ENCODE data around the gene SAMM50.

SAMM50 gene

DNA sequence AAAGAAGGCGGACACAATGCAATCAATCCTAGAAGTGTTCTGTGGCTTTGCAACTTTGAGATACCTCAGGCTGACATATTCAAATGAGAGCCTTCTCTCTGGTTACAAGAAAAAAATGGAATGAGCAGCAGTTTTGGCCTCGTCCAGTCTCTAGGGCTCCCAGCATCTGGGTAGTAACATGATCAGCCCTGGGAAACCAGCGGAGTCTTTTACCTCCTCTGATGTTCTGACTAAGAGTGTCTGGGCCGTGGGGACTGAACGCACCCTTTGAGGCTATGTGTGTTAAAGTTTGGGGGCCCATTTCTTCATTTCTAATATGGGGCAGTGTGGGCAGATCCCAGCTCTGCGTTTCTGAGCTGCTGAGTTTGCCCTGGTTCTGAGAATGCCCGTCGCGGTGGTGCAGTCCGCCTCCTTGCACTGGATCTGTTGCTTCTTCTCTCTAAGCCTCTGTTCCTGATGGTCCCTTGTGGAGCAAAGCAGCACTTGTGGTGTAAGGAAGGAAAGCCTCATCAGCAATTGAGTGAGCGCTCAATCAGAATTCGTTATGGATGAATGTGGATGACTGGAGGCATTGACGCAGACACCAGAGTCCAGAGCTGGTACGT is 77.0 kb downstream of the SAMM50 start:
- Histone ChIP-seq H3K4me1 (ENCODE audit: control insufficient read depth, insufficient read depth, low read length) (peaks cover 7% of the 10 kb centered on the region), H3K27me3 (ENCODE audit: control insufficient read depth, insufficient read depth, low read length) (no peaks in the 10 kb centered on the region), H3K9me3 (ENCODE audit: control insufficient read depth, insufficient read depth, low read depth, low read length) (no peaks in the 10 kb centered on the region), H3K36me3 (ENCODE audit: control insufficient read depth, insufficient read depth, low read length) (no peaks in the 10 kb centered on the region), H3K4me3 (ENCODE audit: low read depth, low read length) (no peak overlapping the region), H3K27ac (ENCODE audit: low read depth, low read length) (no peak overlapping the region), H3K9ac (ENCODE audit: low read length) (no peak overlapping the region)

DNA sequence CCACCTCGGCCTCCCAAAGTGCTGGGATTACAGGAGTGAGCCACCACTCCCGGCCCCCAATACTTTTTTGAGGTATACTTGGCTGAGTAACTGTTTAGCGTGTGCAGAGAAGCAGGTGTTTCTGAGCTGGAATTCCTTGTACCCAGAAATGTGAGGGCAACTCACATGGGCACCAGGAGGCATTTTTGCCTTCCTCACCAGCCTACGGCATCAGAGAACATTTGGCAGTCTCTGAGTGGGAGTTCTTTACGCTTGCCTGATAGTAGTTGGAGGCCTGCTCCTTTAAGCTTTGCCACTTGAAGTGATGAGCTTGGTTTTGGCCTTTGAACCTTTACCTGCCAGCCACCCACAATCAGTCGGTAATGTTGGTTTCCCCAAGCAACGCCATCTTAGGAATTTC is 78.0 kb downstream of the SAMM50 start:
- H3K36me3 ChIP-seq (ENCODE audit: control insufficient read depth, insufficient read depth, low read length): no peaks in the 10 kb centered on the region
- no peak overlapping the region for H3K27ac ChIP-seq (ENCODE audit: low read depth, low read length)
- H3K27me3 ChIP-seq (ENCODE audit: control insufficient read depth, insufficient read depth, low read length): no peaks in the 10 kb centered on the region
- no peak overlapping the region for H3K9ac ChIP-seq (ENCODE audit: low read length)
- no peak overlapping the region for H3K4me3 ChIP-seq (ENCODE audit: low read depth, low read length)
- peaks cover 12% of the 10 kb centered on the region for H3K4me1 ChIP-seq (ENCODE audit: control insufficient read depth, insufficient read depth, low read length)
- no peaks in the 10 kb centered on the region for H3K9me3 ChIP-seq (ENCODE audit: control insufficient read depth, insufficient read depth, low read depth, low read length)

DNA sequence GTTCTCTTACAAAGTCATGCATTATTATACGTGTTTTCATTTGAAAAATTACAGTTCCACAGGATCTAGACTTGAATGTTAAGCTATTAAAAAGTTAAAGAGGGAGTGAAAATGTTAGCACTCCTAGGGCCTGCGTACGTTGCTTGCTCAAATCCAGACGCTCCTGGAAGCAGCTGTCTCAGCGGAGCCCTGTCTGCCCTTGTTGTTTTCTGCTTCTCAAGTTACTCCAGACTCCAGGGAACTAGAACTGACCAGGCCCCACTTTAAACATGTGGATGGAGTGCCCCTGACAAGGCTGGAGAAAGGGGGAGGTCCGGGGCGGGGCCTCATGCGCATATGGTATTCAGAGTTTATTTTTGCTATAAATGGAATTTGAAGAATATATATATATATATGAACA is 78.5 kb downstream of the SAMM50 start:
- Histone ChIP-seq H3K27me3 (ENCODE audit: control insufficient read depth, insufficient read depth, low read length) (no peaks in the 10 kb centered on the region), H3K27ac (ENCODE audit: low read depth, low read length) (no peak overlapping the region), H3K36me3 (ENCODE audit: control insufficient read depth, insufficient read depth, low read length) (no peaks in the 10 kb centered on the region), H3K9ac (ENCODE audit: low read length) (no peak overlapping the region), H3K4me3 (ENCODE audit: low read depth, low read length) (no peak overlapping the region), H3K4me1 (ENCODE audit: control insufficient read depth, insufficient read depth, low read length) (peaks cover 12% of the 10 kb centered on the region), H3K9me3 (ENCODE audit: control insufficient read depth, insufficient read depth, low read depth, low read length) (no peaks in the 10 kb centered on the region)

DNA sequence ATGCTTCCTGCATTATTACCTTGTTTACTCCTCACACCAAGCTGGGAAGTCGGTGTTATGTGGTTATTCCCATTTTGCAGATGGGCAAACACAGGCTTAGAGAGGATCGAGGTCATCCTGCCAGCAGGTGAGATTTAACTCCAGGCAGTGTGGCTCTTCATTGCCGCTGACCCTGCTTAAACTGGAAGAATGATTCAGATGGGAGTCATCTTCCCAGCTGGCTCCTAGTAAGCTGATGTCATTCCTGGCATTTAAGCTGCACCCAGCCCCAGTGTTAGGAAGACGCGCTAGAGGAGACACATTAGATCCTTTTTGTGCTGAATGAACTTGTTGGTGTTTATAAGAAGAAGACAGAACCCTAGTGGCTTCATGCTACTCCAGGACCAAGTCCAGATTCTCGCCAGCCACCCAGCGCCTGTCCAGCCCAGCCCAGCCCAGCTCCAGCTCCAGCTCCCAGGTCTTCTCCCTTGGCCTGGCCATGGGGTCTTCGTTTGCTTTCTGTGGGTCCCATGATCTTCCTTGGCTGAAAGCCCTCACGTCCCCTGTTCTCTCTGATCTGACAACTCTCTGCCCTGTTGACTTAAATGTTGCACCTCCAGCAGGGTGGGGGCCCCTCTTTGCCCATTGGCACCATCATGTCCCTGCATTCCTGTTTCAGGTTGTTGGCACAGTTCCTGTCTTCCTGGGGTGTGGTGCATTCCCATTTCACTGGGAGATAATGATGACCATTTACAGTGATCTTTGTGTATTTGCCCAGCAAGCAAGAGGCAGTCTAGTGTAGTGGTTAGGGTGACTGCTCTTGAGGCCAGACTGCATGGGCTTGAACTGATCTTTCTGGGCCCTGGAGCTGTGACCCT is 82.5 kb downstream of the SAMM50 start:
- H3K4me1 ChIP-seq (ENCODE audit: control insufficient read depth, insufficient read depth, low read length): peaks cover 12% of the 10 kb centered on the region
- H3K36me3 ChIP-seq (ENCODE audit: control insufficient read depth, insufficient read depth, low read length): no peaks in the 10 kb centered on the region
- no peak overlapping the region for H3K27ac ChIP-seq (ENCODE audit: low read depth, low read length)
- H3K9me3 ChIP-seq (ENCODE audit: control insufficient read depth, insufficient read depth, low read depth, low read length): peaks cover 4% of the 10 kb centered on the region; the same call in 1 of the 2 replicates
- H3K9ac ChIP-seq (ENCODE audit: low read length): no peak overlapping the region
- H3K4me3 ChIP-seq (ENCODE audit: low read depth, low read length): no peak overlapping the region
- H3K27me3 ChIP-seq (ENCODE audit: control insufficient read depth, insufficient read depth, low read length): no peaks in the 10 kb centered on the region

DNA sequence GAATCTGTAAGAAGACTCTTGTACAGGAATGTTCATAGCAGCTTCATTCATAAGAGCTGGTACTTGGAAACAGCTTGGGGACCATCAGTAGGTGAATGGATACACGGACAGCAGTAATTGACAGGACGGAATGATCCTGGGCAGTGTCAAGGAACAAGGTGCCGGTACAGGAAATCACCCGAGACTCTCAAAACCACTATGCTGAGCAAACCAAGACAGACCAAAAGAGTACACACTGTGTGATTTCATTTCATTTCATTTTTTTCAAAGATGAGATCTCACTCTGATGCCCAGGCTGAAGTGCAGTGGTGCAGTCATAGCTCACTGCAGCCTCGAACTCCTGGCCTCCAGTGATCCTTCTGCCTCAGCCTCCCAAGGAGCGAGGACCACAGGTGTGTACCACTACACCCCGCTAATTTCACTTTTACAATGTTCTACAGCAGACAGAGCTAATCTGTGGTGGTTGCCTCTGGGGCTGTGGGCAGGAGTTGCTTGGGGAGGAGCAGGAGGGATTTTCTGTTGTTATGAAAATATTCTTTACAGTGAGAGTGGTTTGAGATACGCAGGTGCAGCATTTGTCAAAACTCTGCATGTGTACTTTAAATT is 84.4 kb downstream of the SAMM50 start:
- no peaks in the 10 kb centered on the region for H3K27me3 ChIP-seq (ENCODE audit: control insufficient read depth, insufficient read depth, low read length)

DNA sequence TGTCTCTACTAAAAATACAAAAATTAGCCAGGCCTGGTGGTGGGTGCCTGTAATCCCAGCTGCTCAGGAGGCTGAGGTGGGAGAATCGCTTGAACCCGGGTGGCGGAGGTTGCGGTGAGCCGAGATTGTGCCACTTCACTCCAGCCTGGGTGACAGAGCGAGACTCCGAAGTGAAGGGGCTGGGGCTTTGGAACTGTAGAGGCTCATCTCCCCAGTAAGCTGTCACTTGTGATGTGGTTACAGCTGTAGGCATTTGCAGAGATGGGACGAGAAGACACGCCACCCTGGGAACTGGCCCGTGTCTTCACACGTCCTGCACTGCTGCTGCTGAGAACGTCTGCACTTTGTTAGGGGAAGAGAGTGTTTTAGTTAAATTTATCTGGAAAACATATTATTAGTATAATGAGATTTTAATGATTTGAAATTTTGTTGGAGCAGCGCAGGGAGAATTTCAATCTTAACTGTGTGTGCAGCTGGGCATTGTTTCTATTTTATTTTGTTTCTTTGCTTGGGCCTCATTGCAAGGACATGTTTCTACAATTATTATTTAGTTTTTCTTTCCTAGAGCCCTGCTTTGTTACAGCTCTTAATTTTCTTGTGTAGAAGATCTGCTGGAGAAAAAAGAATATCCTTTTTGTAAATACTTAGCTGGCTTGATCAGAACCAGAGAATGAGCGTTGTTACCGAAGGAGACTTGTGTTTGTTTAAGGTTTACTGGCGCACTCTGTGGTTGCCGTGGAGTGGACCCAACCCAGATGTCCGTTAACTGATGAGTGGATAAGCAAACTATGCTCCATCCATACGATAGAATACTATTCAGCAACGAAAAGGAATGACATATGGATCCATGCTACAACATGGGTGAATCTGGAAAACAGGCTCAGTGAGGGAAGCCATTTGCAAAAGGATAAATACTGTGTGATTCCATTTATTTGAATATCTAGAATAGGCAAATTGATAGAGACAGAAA is 87.3 kb downstream of the SAMM50 start:
- Histone ChIP-seq H3K36me3 (ENCODE audit: control insufficient read depth, insufficient read depth, low read length) (no peaks in the 10 kb centered on the region), H3K9ac (ENCODE audit: low read length) (no peak overlapping the region), H3K4me1 (ENCODE audit: control insufficient read depth, insufficient read depth, low read length) (peaks cover 15% of the 10 kb centered on the region; the same call in 1 of the 2 replicates), H3K9me3 (ENCODE audit: control insufficient read depth, insufficient read depth, low read depth, low read length) (peaks cover 4% of the 10 kb centered on the region; the same call in 1 of the 2 replicates), H3K4me3 (ENCODE audit: low read depth, low read length) (no peak overlapping the region), H3K27me3 (ENCODE audit: control insufficient read depth, insufficient read depth, low read length) (no peaks in the 10 kb centered on the region), H3K27ac (ENCODE audit: low read depth, low read length) (no peak overlapping the region)

More for the DNA sequence above, 84.4 kb downstream of the SAMM50 start:
- Histone ChIP-seq H3K9me3 (ENCODE audit: control insufficient read depth, insufficient read depth, low read depth, low read length) (peaks cover 4% of the 10 kb centered on the region; the same call in 1 of the 2 replicates), H3K36me3 (ENCODE audit: control insufficient read depth, insufficient read depth, low read length) (no peaks in the 10 kb centered on the region), H3K9ac (ENCODE audit: low read length) (no peak overlapping the region), H3K4me3 (ENCODE audit: low read depth, low read length) (no peak overlapping the region), H3K27ac (ENCODE audit: low read depth, low read length) (no peak overlapping the region), H3K4me1 (ENCODE audit: control insufficient read depth, insufficient read depth, low read length) (peaks cover 6% of the 10 kb centered on the region; the same call in 1 of the 2 replicates)

DNA sequence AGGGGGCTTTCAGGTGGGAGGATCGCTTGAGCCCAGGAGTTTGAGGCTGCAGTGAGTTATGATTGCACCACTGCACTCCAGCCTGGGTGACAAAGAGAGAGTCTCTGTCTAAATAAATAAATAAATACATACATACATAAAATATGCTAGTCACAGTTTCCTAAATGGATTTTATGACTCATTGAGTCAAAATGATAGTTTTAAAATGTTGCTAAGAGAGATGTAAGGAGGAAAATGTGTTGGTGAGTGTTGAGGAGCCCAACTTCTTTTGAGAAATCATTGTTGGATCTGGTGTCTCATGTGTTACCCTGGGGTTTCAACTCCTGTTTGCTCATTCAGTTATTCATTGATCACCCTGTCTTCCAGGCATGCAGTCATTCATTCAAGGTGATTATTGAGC is 89.9 kb downstream of the SAMM50 start:
- Histone ChIP-seq H3K4me1 (ENCODE audit: control insufficient read depth, insufficient read depth, low read length) (peaks cover 14% of the 10 kb centered on the region; the same call in 1 of the 2 replicates), H3K27ac (ENCODE audit: low read depth, low read length) (no peak overlapping the region), H3K27me3 (ENCODE audit: control insufficient read depth, insufficient read depth, low read length) (no peaks in the 10 kb centered on the region), H3K4me3 (ENCODE audit: low read depth, low read length) (no peak overlapping the region), H3K36me3 (ENCODE audit: control insufficient read depth, insufficient read depth, low read length) (no peaks in the 10 kb centered on the region), H3K9ac (ENCODE audit: low read length) (no peak overlapping the region), H3K9me3 (ENCODE audit: control insufficient read depth, insufficient read depth, low read depth, low read length) (peaks cover 4% of the 10 kb centered on the region; the same call in 1 of the 2 replicates)

Data from HUES6 (cell line).